MM.1S (cell line): Measurements from ENCODE around the gene MEGF9.

Experiments
- EZH2 ChIP-seq: fragments of 300-600 bp; sonication (generic); optimal IDR thresholded peaks from 2 replicates; pipeline ENCODE3; 2017; ENCODE audit warnings: low read depth, mild to moderate bottlenecking, antibody characterized with exemption, low read length, mixed read lengths
- TF ChIP-seq, protein P1 (sequence below): fragments of 300-600 bp; sonication (generic); IDR thresholded peaks from 2 replicates; pipeline ENCODE4 v1.5.1; 2016; ENCODE audit warnings: antibody characterized with exemption, low read length, mixed read lengths

DNA sequence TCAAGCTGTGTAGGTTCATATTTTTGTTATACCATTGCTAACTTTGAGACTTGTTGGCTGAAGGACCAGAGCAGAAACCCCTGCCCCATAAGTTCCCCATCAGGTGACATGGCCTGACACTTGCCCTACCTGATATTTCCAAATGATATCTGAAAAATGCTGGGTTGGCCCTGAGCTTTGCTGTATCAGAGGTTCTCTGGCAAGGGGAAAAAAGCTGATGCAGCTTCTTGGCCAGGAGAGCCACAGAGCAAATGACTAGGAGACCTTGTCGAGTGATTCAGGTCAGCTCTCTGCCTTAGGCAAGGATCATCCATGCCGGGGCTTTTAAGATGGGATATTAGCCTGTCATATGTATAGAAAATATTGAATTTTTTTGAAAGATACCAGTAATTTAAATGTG lies 2.9 kb upstream of the MEGF9 start:
- TF ChIP-seq, protein P1, sequence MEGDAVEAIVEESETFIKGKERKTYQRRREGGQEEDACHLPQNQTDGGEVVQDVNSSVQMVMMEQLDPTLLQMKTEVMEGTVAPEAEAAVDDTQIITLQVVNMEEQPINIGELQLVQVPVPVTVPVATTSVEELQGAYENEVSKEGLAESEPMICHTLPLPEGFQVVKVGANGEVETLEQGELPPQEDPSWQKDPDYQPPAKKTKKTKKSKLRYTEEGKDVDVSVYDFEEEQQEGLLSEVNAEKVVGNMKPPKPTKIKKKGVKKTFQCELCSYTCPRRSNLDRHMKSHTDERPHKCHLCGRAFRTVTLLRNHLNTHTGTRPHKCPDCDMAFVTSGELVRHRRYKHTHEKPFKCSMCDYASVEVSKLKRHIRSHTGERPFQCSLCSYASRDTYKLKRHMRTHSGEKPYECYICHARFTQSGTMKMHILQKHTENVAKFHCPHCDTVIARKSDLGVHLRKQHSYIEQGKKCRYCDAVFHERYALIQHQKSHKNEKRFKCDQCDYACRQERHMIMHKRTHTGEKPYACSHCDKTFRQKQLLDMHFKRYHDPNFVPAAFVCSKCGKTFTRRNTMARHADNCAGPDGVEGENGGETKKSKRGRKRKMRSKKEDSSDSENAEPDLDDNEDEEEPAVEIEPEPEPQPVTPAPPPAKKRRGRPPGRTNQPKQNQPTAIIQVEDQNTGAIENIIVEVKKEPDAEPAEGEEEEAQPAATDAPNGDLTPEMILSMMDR, result no peak
- no peak for TF ChIP-seq EZH2
